PC-9 (cell line): ENCODE measurements around the gene MGAT3. TPM values are rescaled to one million over a fixed set of nuclear protein-coding genes. Genes with fewer than 3 reads are reported as not detected.

Source experiments
- BruUV-seq: library from RNA; stranded (reverse); fragments of 400-500 nt; replicated peaks from 2 replicates; lab custom pipeline; 2021; lab: Mats Ljungman, UMichigan
- CTCF ChIA-PET: fragments of 300-600 bp; sonication (Branson Sonifier 250); formaldehyde crosslinking; loops from one replicate; lab custom pipeline; 2022; ENCODE audit warnings: antibody characterized with exemption; lab: Charles Lee
- POLR2A ChIA-PET: fragments of 300-600 bp; sonication (Branson Sonifier 250); formaldehyde crosslinking; loops from one replicate; lab custom pipeline; 2022; ENCODE audit warnings: antibody characterized with exemption; ENCODE audit not compliant: unreplicated experiment; lab: Charles Lee
- DNase-seq, 2 experiments: peaks; one replicate each; pipeline versions ENCODE4 v3.0.0 to v3.0.0-alpha.2; 2015 to 2022; ENCODE audit warnings: mixed read lengths in 1 of 2
- H2AFZ ChIP-seq: fragments of 200-600 bp; sonication (generic); 2 replicates; pipeline ENCODE4 v1.8.1; 2017; ENCODE audit warnings: antibody characterized with exemption
- H3F3A ChIP-seq: fragments of 200-600 bp; sonication (generic); 2 replicates; pipeline ENCODE4 v1.8.1; 2017; ENCODE audit warnings: antibody characterized with exemption, mild to moderate bottlenecking, low read depth; ENCODE audit not compliant: insufficient read depth
- H3K27ac ChIP-seq: fragments of 200-600 bp; sonication (generic); 2 replicates; pipeline ENCODE4 v1.6.1; 2016; ENCODE audit warnings: mixed run types
- H3K27me3 ChIP-seq: fragments of 200-600 bp; sonication (generic); 2 replicates; pipeline ENCODE4 v1.6.1; 2016; ENCODE audit warnings: low read depth, mixed run types; ENCODE audit not compliant: insufficient read depth
- H3K36me3 ChIP-seq: fragments of 200-600 bp; sonication (generic); 2 replicates; pipeline ENCODE4 v1.6.1; 2016; ENCODE audit warnings: low read depth, mixed run types
- H3K4me1 ChIP-seq: fragments of 200-600 bp; sonication (generic); replicated peaks from 2 replicates; pipeline ENCODE4 v1.6.1; 2016; ENCODE audit warnings: mixed run types; ENCODE audit not compliant: insufficient read depth
- H3K4me2 ChIP-seq: fragments of 200-600 bp; sonication (generic); 2 replicates; pipeline ENCODE4 v1.6.1; 2017; ENCODE audit warnings: mixed run types
- H3K4me3 ChIP-seq: fragments of 200-600 bp; sonication (generic); 2 replicates; pipeline ENCODE4 v1.6.1; 2016; ENCODE audit warnings: mixed run types
- H3K79me2 ChIP-seq: fragments of 200-600 bp; sonication (generic); 2 replicates; pipeline ENCODE4 v1.6.1; 2017; ENCODE audit warnings: low read depth, mixed run types
- H3K9me2 ChIP-seq: fragments of 200-600 bp; sonication (generic); 2 replicates; pipeline ENCODE4 v1.8.1; 2017; ENCODE audit warnings: mild to moderate bottlenecking; ENCODE audit not compliant: insufficient read depth
- H3K9me3 ChIP-seq: fragments of 200-600 bp; sonication (generic); 2 replicates; pipeline ENCODE4 v1.8.1; 2016; ENCODE audit warnings: low read depth; ENCODE audit not compliant: insufficient read depth
- H4K20me1 ChIP-seq: fragments of 200-600 bp; sonication (generic); 2 replicates; pipeline ENCODE4 v1.8.1; 2017; ENCODE audit not compliant: insufficient read depth
- EZH2 ChIP-seq: fragments of 200-600 bp; sonication (generic); IDR thresholded peaks from 2 replicates; pipeline ENCODE4 v1.8.0; 2017; ENCODE audit warnings: antibody characterized with exemption, low read depth
- intact Hi-C: fragments of 100-400 bp; cut with micrococcal nuclease; formaldehyde crosslinking; loops from one replicate; pipeline ENCODE4 v1.10.0; 2022; ENCODE audit not compliant: unreplicated experiment
- total RNA-seq: library from RNA; stranded (reverse); gene quantifications from 2 replicates; pipeline ENCODE4 v1.2.3, GENCODE V29; 2021
- TF ChIP-seq, protein P1 (sequence below): fragments of 200-600 bp; sonication (generic); conservative IDR thresholded peaks from 2 replicates; pipeline ENCODE4 v1.6.1; 2017; ENCODE audit warnings: mixed run types, antibody characterized with exemption, mild to moderate bottlenecking, moderate library complexity

Gene MGAT3
- total RNA-seq, 1 experiment from 2014 or later: not detected

- no TSS peak for BruUV-seq
- Histone ChIP-seq H3K4me2 (0 out of 2 replicates have a peak overlapping the region, but pooled peaks have one; percentile 73), H3K4me3 (no peak overlapping the region), H3K27ac (no peak overlapping the region), H2AFZ (no peak overlapping the region), H3K4me1 (peaks cover 24% of the 10 kb centered on the region), H3F3A (peaks cover 28% of the 10 kb centered on the region; the same call in 1 of the 2 replicates), H3K27me3 (no peaks in the 10 kb centered on the region), H3K79me2 (peaks cover 21% of the 10 kb centered on the region), H3K9me3 (no peaks in the 10 kb centered on the region), H4K20me1 (0 out of 2 replicates have a peak, but pooled peaks cover 3% of the 10 kb centered on the region), H3K36me3 (no peaks in the 10 kb centered on the region), H3K9me2 (no peaks in the 10 kb centered on the region)
- TF ChIP-seq, protein P1, sequence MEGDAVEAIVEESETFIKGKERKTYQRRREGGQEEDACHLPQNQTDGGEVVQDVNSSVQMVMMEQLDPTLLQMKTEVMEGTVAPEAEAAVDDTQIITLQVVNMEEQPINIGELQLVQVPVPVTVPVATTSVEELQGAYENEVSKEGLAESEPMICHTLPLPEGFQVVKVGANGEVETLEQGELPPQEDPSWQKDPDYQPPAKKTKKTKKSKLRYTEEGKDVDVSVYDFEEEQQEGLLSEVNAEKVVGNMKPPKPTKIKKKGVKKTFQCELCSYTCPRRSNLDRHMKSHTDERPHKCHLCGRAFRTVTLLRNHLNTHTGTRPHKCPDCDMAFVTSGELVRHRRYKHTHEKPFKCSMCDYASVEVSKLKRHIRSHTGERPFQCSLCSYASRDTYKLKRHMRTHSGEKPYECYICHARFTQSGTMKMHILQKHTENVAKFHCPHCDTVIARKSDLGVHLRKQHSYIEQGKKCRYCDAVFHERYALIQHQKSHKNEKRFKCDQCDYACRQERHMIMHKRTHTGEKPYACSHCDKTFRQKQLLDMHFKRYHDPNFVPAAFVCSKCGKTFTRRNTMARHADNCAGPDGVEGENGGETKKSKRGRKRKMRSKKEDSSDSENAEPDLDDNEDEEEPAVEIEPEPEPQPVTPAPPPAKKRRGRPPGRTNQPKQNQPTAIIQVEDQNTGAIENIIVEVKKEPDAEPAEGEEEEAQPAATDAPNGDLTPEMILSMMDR: no peak
- TF ChIP-seq EZH2: no peak
- ChIA-PET CTCF (interaction anchor here (2.1 kb wide), 1 partner anchor 489 kb away, joined by 11 read pairs; no protein-coding TSS in a partner anchor), POLR2A (no interaction called here)
- peak in 1 of 2 experiments; percentile 10 for DNase-seq
- intact Hi-C loops: no loop called here
Observed at GRCh38 chr22:39535357-39535725, 78.5 kb downstream of the MGAT3 start.

GRCh38 chr22:39535831-39536449 is 79.1 kb downstream of the MGAT3 start:
- Histone ChIP-seq H3K27me3 (no peaks in the 10 kb centered on the region), H3K79me2 (peaks cover 15% of the 10 kb centered on the region), H2AFZ (no peak overlapping the region), H3F3A (peaks cover 22% of the 10 kb centered on the region; the same call in 1 of the 2 replicates), H3K9me2 (no peaks in the 10 kb centered on the region), H3K4me3 (no peak overlapping the region), H4K20me1 (0 out of 2 replicates have a peak, but pooled peaks cover 3% of the 10 kb centered on the region), H3K9me3 (no peaks in the 10 kb centered on the region), H3K4me1 (peaks cover 20% of the 10 kb centered on the region), H3K4me2 (no peak overlapping the region), H3K36me3 (no peaks in the 10 kb centered on the region), H3K27ac (no peak overlapping the region)
- ChIA-PET POLR2A (interaction anchor here (0.6 kb wide), 1 partner anchor 105 kb away, joined by 4 read pairs; no protein-coding TSS in a partner anchor), CTCF (no interaction called here)
- intact Hi-C loops: no loop called here
- TF ChIP-seq, protein P1: no peak
- no peak for TF ChIP-seq EZH2
- no TSS peak for BruUV-seq
- no peak for DNase-seq

- H3K4me3 ChIP-seq: no peak overlapping the region
- TF ChIP-seq, protein P1: no peak
- no peak for TF ChIP-seq EZH2
- no peak for DNase-seq
- no peaks in the 10 kb centered on the region for H3K9me2 ChIP-seq
- peaks cover 12% of the 10 kb centered on the region for H3K4me1 ChIP-seq
- no peaks in the 10 kb centered on the region for H3K9me3 ChIP-seq
- no peaks in the 10 kb centered on the region for H3K36me3 ChIP-seq
- no peak overlapping the region for H2AFZ ChIP-seq
- H3K4me2 ChIP-seq: no peak overlapping the region
- H3K27me3 ChIP-seq: no peaks in the 10 kb centered on the region
- intact Hi-C loops: no loop called here
- ChIA-PET CTCF (interaction anchor here (0.7 kb wide), 1 partner anchor 159 kb away, joined by 4 read pairs; no protein-coding TSS in a partner anchor), POLR2A (no interaction called here)
- BruUV-seq: no TSS peak
- H4K20me1 ChIP-seq: no peaks in the 10 kb centered on the region
- no peak overlapping the region for H3K27ac ChIP-seq
- H3K79me2 ChIP-seq: peaks cover 7% of the 10 kb centered on the region
- H3F3A ChIP-seq: peaks cover 15% of the 10 kb centered on the region; the same call in 1 of the 2 replicates
Observed at GRCh38 chr22:39536711-39537110, 79.9 kb downstream of the MGAT3 start.
